NCI-H2171 (cell line): ENCODE data around the gene ELMOD2.
"Not testable (repeated sequence)": the region's sequence is repeated elsewhere in the genome, so short reads cannot be mapped to it uniquely, and the experiment has no call there.

Experiments
- DNase-seq: peaks from one replicate; lab custom pipeline; 2025; lab: John Stamatoyannopoulos, UW

ELMOD2 gene

GRCh38 chr4:140523857-140524742 lies at the start of gene ELMOD2:
ELMOD2 (plus strand) TSS chr4:140524168; CDS start chr4:140525429, 1,261 bp downstream.
- DNase-seq, result peak; percentile 94

- DNase-seq, result no peak
These were observed 40.5 kb upstream of the ELMOD2 start for GRCh38 chr4:140483445-140483844.

GRCh38 chr4:140485939-140486338 lies 38.0 kb upstream of the ELMOD2 start:
- DNase-seq, result no peak

GRCh38 chr4:140497405-140497746 lies 26.6 kb upstream of the ELMOD2 start:
- no peak for DNase-seq

- DNase-seq, result no peak
These were observed 26.0 kb upstream of the ELMOD2 start, which contains the start of gene MGAT4D for GRCh38 chr4:140497747-140498636. MGAT4D (minus strand) TSS chr4:140498293; CDS start chr4:140498222, 71 bp downstream.

GRCh38 chr4:140499391-140499790 lies 24.6 kb upstream of the ELMOD2 start:
- no peak for DNase-seq

- DNase-seq, result no peak
These were observed 19.7 kb upstream of the ELMOD2 start for GRCh38 chr4:140504261-140504660.

GRCh38 chr4:140513765-140514164 lies 10.2 kb upstream of the ELMOD2 start:
- not testable (repeated sequence) for DNase-seq

- no peak for DNase-seq
These were observed 8.5 kb upstream of the ELMOD2 start for GRCh38 chr4:140515423-140515822.

GRCh38 chr4:140523370-140523856 lies 555 bp upstream of the ELMOD2 start:
- no peak for DNase-seq

GRCh38 chr4:140529434-140529833 lies 5.5 kb downstream of the ELMOD2 start:
- DNase-seq, result no peak

- DNase-seq, result no peak
These were observed 10.0 kb downstream of the ELMOD2 start for GRCh38 chr4:140533951-140534480.

GRCh38 chr4:140556372-140557085 lies 32.6 kb downstream of the ELMOD2 start:
- no peak for DNase-seq

- no peak for DNase-seq
These were observed 34.0 kb downstream of the ELMOD2 start for GRCh38 chr4:140557831-140558435.

- no peak for DNase-seq
These were observed 35.7 kb downstream of the ELMOD2 start for GRCh38 chr4:140559696-140560095.

- DNase-seq, result no peak
These were observed 44.7 kb downstream of the ELMOD2 start, which contains the start of gene UCP1 for GRCh38 chr4:140568507-140569306. UCP1 (minus strand) TSS chr4:140568961; CDS start chr4:140568729, 232 bp downstream.

GRCh38 chr4:140569307-140569638 lies 45.3 kb downstream of the ELMOD2 start:
- no peak for DNase-seq

GRCh38 chr4:140571620-140572019 lies 47.7 kb downstream of the ELMOD2 start:
- DNase-seq, result no peak

- no peak for DNase-seq
These were observed 51.5 kb downstream of the ELMOD2 start for GRCh38 chr4:140575489-140575888.

- DNase-seq, result no peak
These were observed 55.3 kb downstream of the ELMOD2 start for GRCh38 chr4:140579278-140579677.
